ENCODE results near the gene PROM2.
"Not testable (repeated sequence)": the region's sequence is repeated elsewhere in the genome, so short reads cannot be mapped to it uniquely, and the experiment has no call there.

Gene PROM2

GRCh38 chr2:95269036-95269680 lies 5.1 kb upstream of the PROM2 start:
- no peak for DNase-seq

GRCh38 chr2:95269745-95270144 lies 4.5 kb upstream of the PROM2 start:
- DNase-seq: not testable (repeated sequence)

GRCh38 chr2:95270541-95271081 lies 3.6 kb upstream of the PROM2 start:
- no peak for DNase-seq

DNA sequence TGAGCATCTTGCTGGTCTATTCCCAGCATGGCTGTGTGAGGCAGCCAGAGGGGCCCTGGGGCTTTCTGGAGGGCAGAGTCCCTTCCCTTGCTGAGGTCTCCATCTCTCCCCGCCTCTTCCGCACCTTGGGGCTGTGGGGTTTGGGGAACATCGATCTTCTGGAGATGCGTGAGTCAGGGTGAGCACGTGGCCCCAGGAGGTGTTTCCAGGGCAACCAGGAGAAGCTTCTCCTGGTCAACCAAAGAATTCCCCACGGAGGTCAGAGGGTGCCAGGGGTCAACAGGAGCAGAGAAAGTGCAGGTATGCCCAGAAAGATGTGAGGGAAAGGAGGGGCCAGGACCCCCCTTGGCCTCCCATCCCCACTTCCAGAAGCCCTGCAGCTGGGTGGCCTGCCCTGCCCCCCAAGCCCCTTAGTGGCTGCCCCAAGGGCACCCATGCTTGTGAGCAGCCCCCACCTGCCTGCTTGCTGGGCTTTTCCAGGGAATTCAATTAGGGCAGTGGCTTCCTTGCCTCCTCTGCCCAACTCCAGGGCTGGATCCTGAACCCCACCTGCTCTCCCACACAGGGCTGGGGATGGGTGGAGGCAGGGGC lies 2.8 kb upstream of the PROM2 start:
- no peak for DNase-seq

GRCh38 chr2:95272299-95272751 lies 1.9 kb upstream of the PROM2 start:
- no peak for DNase-seq

GRCh38 chr2:95272781-95273180 lies 1.5 kb upstream of the PROM2 start:
- DNase-seq: no peak

DNA sequence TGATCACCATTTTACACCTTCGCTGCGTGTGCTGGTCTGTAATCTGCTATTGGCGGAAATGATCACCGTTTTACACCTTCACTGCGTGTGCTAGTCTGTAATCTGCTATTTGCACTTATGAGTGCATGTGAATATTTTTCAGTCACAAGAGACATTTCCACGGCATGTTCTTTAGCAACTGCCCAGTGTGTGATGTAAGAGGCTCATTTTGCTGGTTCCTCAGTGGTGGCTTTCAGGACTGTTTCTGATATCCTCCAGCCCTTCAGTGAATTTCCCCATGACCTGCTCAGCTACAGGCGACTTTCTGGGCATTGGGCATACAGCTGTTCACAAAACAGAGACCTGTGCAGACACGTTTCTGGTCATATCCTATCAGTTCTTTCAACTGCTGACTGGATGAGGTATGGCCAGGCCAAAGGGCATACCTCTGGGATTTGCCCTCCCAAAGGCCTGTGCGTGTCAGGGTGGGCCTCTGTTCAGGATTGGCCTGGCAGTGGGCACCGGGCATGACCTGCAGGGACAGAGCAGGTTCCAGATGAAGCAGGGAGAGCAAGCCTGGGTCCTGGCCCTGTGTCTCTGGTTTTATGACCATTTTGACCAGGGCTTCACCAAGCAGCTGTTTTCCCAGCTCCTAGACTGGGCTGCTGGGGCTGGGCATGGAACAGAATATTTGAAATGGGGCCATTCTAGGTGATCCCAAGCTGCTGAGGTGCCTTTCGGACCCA lies 521 bp upstream of the PROM2 start:
- no peak for DNase-seq

- no peak for DNase-seq
Observed at GRCh38 chr2:95275151-95275515, 884 bp downstream of the PROM2 start.

DNA sequence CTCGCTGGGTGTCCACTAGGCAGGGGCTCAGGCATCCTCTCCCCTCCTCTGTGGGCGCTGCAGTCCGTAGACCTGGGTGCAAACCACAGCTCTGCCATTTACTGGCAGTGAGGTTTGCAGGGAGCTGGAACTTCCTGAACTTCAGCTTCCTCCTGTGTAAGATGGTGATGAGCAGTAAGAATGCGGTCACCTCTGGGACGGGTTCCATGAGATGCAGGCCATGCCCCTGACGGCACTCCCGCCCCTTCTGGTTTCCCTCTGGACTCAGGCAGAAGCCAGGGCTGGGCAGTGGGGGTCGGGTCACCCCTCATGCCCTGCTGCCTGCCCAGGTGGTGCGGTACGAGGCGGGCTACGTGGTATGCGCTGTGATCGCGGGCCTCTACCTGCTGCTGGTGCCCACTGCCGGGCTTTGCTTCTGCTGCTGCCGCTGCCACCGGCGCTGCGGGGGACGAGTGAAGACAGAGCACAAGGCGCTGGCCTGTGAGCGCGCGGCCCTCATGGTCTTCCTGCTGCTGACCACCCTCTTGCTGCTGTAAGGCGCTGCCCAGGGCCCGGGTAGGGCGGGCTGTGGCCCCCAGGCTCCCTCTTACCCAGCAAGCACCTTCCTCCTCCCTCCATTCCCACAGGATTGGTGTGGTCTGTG lies 1.5 kb downstream of the PROM2 start:
- no peak for DNase-seq

DNA sequence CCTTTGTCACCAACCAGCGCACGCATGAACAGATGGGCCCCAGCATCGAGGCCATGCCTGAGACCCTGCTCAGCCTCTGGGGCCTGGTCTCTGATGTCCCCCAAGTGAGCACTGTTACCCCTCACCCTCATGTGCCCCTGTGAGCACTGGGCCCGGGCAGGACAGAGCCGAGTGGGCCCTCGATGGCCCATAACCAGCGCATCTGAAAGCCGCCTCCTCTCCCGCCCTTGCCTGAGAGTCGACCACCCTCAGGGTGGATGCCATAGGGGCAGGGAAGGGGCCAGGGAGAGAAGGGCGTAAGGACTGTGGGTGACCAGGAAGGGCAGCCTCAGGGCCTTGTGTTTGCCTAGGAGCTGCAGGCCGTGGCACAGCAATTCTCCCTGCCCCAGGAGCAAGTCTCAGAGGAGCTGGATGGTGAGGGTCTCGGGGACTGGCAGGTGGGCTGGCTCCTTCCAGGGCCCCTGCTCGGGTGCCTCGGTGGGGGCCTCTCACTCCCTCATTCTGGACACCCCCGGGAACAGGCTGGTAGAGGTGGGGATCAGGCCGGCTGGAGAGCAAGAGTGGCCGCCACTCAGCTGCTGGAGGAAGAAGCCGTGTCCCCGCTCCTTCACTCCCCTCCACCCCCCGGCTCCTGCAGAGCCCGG lies 2.1 kb downstream of the PROM2 start:
- no peak for DNase-seq

- DNase-seq: no peak
Observed at GRCh38 chr2:95276888-95277245, 2.6 kb downstream of the PROM2 start.

GRCh38 chr2:95277246-95277906 lies 3.1 kb downstream of the PROM2 start:
- DNase-seq: no peak

GRCh38 chr2:95278051-95278471 lies 3.8 kb downstream of the PROM2 start:
- DNase-seq: no peak

DNA sequence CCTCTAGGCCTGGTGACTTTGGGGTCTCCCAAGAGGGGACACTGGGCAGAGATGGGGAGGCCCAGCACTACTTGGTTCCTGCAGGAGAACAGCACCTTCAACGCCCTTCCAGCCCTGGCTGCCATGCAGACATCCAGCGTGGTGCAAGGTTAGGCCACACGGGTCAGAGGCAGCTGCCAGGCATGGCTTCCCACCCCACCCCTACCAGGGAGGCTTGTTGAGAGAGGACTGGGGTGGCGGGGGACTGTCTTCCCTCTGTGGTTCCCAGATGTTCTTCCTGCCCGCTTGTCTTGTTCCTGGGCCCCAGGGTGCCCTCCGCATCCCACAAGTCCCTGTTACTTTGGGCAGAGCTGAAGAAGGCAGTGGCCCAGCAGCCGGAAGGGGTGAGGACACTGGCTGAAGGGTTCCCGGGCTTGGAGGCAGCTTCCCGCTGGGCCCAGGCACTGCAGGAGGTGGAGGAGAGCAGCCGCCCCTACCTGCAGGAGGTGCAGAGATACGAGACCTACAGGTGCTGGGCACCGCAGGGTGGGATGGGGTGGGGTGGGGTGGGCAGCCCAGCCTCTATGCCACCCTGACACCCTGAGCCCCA lies 4.5 kb downstream of the PROM2 start:
- DNase-seq: no peak

GRCh38 chr2:95279435-95280035 lies 5.3 kb downstream of the PROM2 start:
- no peak for DNase-seq

DNA sequence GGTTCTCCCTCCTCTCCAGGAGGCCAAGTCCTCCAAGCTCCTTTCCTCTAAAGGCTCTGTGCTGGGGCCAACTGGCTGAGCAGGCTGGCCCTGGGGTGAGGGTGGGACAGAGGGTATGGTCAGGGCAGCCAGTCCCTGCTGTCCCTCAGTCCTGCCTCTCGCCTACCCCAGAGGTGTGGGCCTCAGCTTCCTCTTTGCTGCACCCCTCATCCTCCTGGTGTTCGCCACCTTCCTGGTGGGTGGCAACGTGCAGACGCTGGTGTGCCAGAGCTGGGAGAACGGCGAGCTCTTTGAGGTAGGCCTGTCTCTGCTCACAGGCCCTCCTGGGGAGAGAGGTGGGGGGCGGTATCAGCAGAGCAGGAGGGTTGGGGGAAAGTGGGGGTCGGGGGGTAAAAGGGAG lies 6.8 kb downstream of the PROM2 start:
- no peak for DNase-seq

DNA sequence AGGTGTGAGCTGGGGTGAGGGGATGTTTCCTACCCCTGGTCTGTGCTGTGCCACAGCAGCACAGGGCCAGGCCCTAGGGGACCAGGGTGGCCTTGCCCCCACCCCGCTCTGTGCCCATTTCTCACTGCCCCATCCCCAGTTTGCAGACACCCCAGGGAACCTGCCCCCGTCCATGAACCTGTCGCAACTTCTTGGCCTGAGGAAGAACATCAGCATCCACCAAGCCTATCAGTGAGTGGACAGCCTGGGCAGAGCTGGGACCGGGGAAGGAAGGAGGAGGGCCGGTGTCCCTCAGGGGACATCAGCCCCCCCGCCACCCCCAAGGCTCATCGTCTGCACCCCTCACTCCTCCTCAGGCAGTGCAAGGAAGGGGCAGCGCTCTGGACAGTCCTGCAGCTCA lies 7.5 kb downstream of the PROM2 start:
- DNase-seq: no peak

DNA sequence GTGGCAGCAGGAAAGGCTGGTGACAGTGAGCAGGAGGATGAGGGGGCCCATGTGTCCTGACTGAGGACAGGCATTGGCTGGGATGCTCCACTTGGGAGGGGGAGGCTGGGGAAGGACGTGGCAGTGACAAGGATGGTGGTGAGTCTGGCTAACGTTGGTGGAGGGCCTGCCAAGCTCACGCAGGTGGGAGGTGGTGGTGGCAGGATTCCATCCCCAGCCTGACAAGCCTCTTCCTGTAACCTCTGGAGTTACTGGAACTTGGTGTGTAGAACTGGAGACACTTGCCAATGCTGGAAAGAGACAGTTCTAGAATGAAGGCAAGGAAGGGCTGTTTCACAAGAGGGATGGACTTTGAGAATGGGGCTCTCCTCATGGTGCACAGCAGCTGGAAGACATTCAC lies 8.2 kb downstream of the PROM2 start:
- DNase-seq: no peak

DNA sequence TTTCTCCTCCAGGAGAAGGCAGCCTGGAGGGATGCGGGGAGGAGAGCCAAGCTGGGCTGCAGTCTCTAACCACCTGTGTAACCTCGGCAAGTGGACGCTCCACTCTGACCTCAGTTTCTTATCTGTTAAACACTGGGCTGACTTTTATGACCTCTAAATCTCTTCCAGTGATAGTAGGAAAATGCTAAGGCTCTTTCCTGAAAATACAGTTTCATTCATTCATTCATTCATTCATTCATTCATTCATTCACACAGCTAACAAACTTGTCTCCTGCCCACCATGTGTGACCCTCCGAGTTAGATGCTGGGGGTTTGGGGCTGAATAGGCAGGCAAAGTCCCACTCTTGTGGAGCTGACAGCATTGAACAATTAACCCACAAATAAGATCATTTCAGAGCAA lies 9.3 kb downstream of the PROM2 start:
- no peak for DNase-seq

DNA sequence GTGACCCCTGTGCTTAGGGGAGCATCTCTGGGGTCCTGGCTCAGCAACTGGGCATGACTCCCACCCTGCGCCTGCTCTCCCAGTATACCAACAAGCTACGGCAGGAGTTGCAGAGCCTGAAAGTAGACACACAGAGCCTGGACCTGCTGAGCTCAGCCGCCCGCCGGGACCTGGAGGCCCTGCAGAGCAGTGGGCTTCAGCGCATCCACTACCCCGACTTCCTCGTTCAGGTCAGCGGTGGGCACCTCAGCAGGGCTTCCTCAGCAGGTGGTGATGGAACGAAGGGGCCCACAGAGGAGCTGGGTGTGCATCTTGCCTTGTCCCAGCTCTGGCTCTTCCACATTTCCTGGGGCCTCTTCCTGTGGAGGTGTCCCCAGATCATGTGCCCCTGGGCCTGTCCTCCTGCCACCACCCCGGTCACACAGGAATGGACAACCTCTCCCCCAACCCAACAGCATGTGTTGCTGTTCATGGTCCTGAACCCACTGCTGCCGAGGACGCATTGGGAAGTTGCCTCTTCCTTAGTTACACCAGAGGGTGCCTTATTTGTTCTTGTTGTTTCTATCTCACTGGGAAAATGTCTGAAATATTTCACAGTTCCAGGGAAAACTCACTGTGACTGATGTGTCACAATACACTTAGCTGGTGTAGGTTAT lies 10.8 kb downstream of the PROM2 start:
- DNase-seq: no peak

GRCh38 chr2:95285542-95285932 lies 11.3 kb downstream of the PROM2 start:
- no peak for DNase-seq

Measured in activated naive CD4-positive, alpha-beta T cell treated with Interleukin-2 at 50 U/mL for 16 hours (primary cell).